ENCODE data around the gene SRPK3.

SRPK3 gene

GRCh38 chrX:153797415-153798015 lies 16.7 kb downstream of the SRPK3 start:
- ChIA-PET CTCF (no interaction called here), POLR2A (no interaction called here)
- WGBS (ENCODE audit: insufficient coverage): 91% methylated on average over 9 of the region's 15 CpGs
- DNase-seq: no peak
- peaks cover 0 to 23% (median 0%) of the 10 kb centered on the region in 5 experiments for H3K9me3 ChIP-seq (ENCODE audit: control extremely low read depth in 1 of 5, control insufficient read depth in 4 of 5, insufficient read depth in 2 of 5, low read depth in 1 of 5, low read length in 4 of 5)
- H3K36me3 ChIP-seq (ENCODE audit: control insufficient read depth in 4 of 4, insufficient read depth in 4 of 4, low read length in 3 of 4): peaks cover 0 to 26% (median 15%) of the 10 kb centered on the region in 4 experiments
- no peak overlapping the region for H3K27ac ChIP-seq (ENCODE audit: insufficient read depth in 1 of 2, low read depth in 1 of 2, low read length in 2 of 2, poor library complexity in 1 of 2, severe bottlenecking in 2 of 2)
- peaks cover 0 to 15% (median 0%) of the 10 kb centered on the region in 5 experiments for H3K27me3 ChIP-seq (replicated peaks in 2 of 5; ENCODE audit: control insufficient read depth in 4 of 5, insufficient read depth in 5 of 5, low read length in 4 of 5)
- H3K4me1 ChIP-seq (ENCODE audit: control extremely low read depth in 1 of 4, control insufficient read depth in 4 of 4, insufficient read depth in 4 of 4, low read length in 3 of 4): peaks cover 3 to 33% (median 24%) of the 10 kb centered on the region in 4 experiments
- no peak overlapping the region for H3K4me3 ChIP-seq (ENCODE audit: control insufficient read depth in 1 of 7, extremely low read depth in 1 of 7, insufficient read depth in 4 of 7, low read depth in 2 of 7, low read length in 6 of 7)

GRCh38 chrX:153799326-153799725 lies 18.5 kb downstream of the SRPK3 start:
- DNase-seq: no peak
- 100% methylated on average over 4 of the region's 5 CpGs for WGBS (ENCODE audit: insufficient coverage)
- Histone ChIP-seq H3K36me3 (ENCODE audit: control insufficient read depth in 4 of 4, insufficient read depth in 4 of 4, low read length in 3 of 4) (peaks cover 0 to 26% (median 15%) of the 10 kb centered on the region in 4 experiments), H3K4me3 (ENCODE audit: control insufficient read depth in 1 of 7, extremely low read depth in 1 of 7, insufficient read depth in 4 of 7, low read depth in 2 of 7, low read length in 6 of 7) (no peak overlapping the region), H3K27me3 (replicated peaks in 2 of 5; ENCODE audit: control insufficient read depth in 4 of 5, insufficient read depth in 5 of 5, low read length in 4 of 5) (peaks cover 0 to 12% (median 0%) of the 10 kb centered on the region in 5 experiments), H3K27ac (ENCODE audit: insufficient read depth in 1 of 2, low read depth in 1 of 2, low read length in 2 of 2, poor library complexity in 1 of 2, severe bottlenecking in 2 of 2) (no peak overlapping the region), H3K9me3 (ENCODE audit: control extremely low read depth in 1 of 5, control insufficient read depth in 4 of 5, insufficient read depth in 2 of 5, low read depth in 1 of 5, low read length in 4 of 5) (peaks cover 0 to 20% (median 0%) of the 10 kb centered on the region in 5 experiments), H3K4me1 (ENCODE audit: control extremely low read depth in 1 of 4, control insufficient read depth in 4 of 4, insufficient read depth in 4 of 4, low read length in 3 of 4) (peaks cover 0 to 28% (median 20%) of the 10 kb centered on the region in 4 experiments)
- CTCF ChIA-PET: interaction anchor here (1.0 kb wide), 1 partner anchor 17 kb away, joined by 3 read pairs; no protein-coding TSS in a partner anchor
- POLR2A ChIA-PET: no interaction called here

- POLR2A ChIA-PET: no interaction called here
- WGBS (ENCODE audit: insufficient coverage): 94% methylated on average over 10 of the region's 16 CpGs
These were observed 19.4 kb downstream of the SRPK3 start for GRCh38 chrX:153800177-153800722.

GRCh38 chrX:153800746-153801145 lies 19.9 kb downstream of the SRPK3 start:
- WGBS (ENCODE audit: insufficient coverage): 93% methylated on average over 7 of the region's 7 CpGs
- DNase-seq: no peak
- peaks cover 0 to 14% (median 0%) of the 10 kb centered on the region in 5 experiments for H3K27me3 ChIP-seq (replicated peaks in 2 of 5; ENCODE audit: control insufficient read depth in 4 of 5, insufficient read depth in 5 of 5, low read length in 4 of 5)
- H3K4me3 ChIP-seq (ENCODE audit: control insufficient read depth in 1 of 7, extremely low read depth in 1 of 7, insufficient read depth in 4 of 7, low read depth in 2 of 7, low read length in 6 of 7): no peak overlapping the region
- H3K9me3 ChIP-seq (ENCODE audit: control extremely low read depth in 1 of 5, control insufficient read depth in 4 of 5, insufficient read depth in 2 of 5, low read depth in 1 of 5, low read length in 4 of 5): peaks cover 0 to 14% (median 0%) of the 10 kb centered on the region in 5 experiments
- ChIA-PET POLR2A (no interaction called here), CTCF (interaction anchor here (0.6 kb wide), 1 partner anchor 9 kb away, joined by 3 read pairs; no protein-coding TSS in a partner anchor)
- peaks cover 0 to 15% (median 12%) of the 10 kb centered on the region in 4 experiments for H3K4me1 ChIP-seq (ENCODE audit: control extremely low read depth in 1 of 4, control insufficient read depth in 4 of 4, insufficient read depth in 4 of 4, low read length in 3 of 4)
- no peak overlapping the region for H3K27ac ChIP-seq (ENCODE audit: insufficient read depth in 1 of 2, low read depth in 1 of 2, low read length in 2 of 2, poor library complexity in 1 of 2, severe bottlenecking in 2 of 2)
- H3K36me3 ChIP-seq (ENCODE audit: control insufficient read depth in 4 of 4, insufficient read depth in 4 of 4, low read length in 3 of 4): peaks cover 0 to 26% (median 15%) of the 10 kb centered on the region in 4 experiments

More at GRCh38 chrX:153800177-153800722, 19.4 kb downstream of the SRPK3 start:
- CTCF ChIA-PET: interaction anchor here (0.6 kb wide), 1 partner anchor 9 kb away, joined by 3 read pairs; no protein-coding TSS in a partner anchor
- no peak overlapping the region for H3K4me3 ChIP-seq (ENCODE audit: control insufficient read depth in 1 of 7, extremely low read depth in 1 of 7, insufficient read depth in 4 of 7, low read depth in 2 of 7, low read length in 6 of 7)
- peaks cover 0 to 26% (median 15%) of the 10 kb centered on the region in 4 experiments for H3K36me3 ChIP-seq (ENCODE audit: control insufficient read depth in 4 of 4, insufficient read depth in 4 of 4, low read length in 3 of 4)
- DNase-seq: no peak
- no peak overlapping the region for H3K27ac ChIP-seq (ENCODE audit: insufficient read depth in 1 of 2, low read depth in 1 of 2, low read length in 2 of 2, poor library complexity in 1 of 2, severe bottlenecking in 2 of 2)
- H3K27me3 ChIP-seq (replicated peaks in 2 of 5; ENCODE audit: control insufficient read depth in 4 of 5, insufficient read depth in 5 of 5, low read length in 4 of 5): peaks cover 0 to 18% (median 0%) of the 10 kb centered on the region in 5 experiments
- peaks cover 0 to 14% (median 0%) of the 10 kb centered on the region in 5 experiments for H3K9me3 ChIP-seq (ENCODE audit: control extremely low read depth in 1 of 5, control insufficient read depth in 4 of 5, insufficient read depth in 2 of 5, low read depth in 1 of 5, low read length in 4 of 5)
- H3K4me1 ChIP-seq (ENCODE audit: control extremely low read depth in 1 of 4, control insufficient read depth in 4 of 4, insufficient read depth in 4 of 4, low read length in 3 of 4): peaks cover 0 to 20% (median 17%) of the 10 kb centered on the region in 4 experiments

- peaks cover 0 to 14% (median 0%) of the 10 kb centered on the region in 5 experiments for H3K9me3 ChIP-seq (ENCODE audit: control extremely low read depth in 1 of 5, control insufficient read depth in 4 of 5, insufficient read depth in 2 of 5, low read depth in 1 of 5, low read length in 4 of 5)
These were observed 20.8 kb downstream of the SRPK3 start for GRCh38 chrX:153801669-153802068.

GRCh38 chrX:153802513-153803045 lies 21.7 kb downstream of the SRPK3 start:
- Histone ChIP-seq H3K27me3 (replicated peaks in 2 of 5; ENCODE audit: control insufficient read depth in 4 of 5, insufficient read depth in 5 of 5, low read length in 4 of 5) (peaks cover 0 to 6% (median 0%) of the 10 kb centered on the region in 5 experiments), H3K9me3 (ENCODE audit: control extremely low read depth in 1 of 5, control insufficient read depth in 4 of 5, insufficient read depth in 2 of 5, low read depth in 1 of 5, low read length in 4 of 5) (peaks cover 0 to 7% (median 0%) of the 10 kb centered on the region in 5 experiments), H3K4me3 (ENCODE audit: control insufficient read depth in 1 of 7, extremely low read depth in 1 of 7, insufficient read depth in 4 of 7, low read depth in 2 of 7, low read length in 6 of 7) (no peak overlapping the region), H3K36me3 (ENCODE audit: control insufficient read depth in 4 of 4, insufficient read depth in 4 of 4, low read length in 3 of 4) (peaks cover 0 to 14% (median 7%) of the 10 kb centered on the region in 4 experiments), H3K4me1 (ENCODE audit: control extremely low read depth in 1 of 4, control insufficient read depth in 4 of 4, insufficient read depth in 4 of 4, low read length in 3 of 4) (peaks cover 0 to 12% (median 10%) of the 10 kb centered on the region in 4 experiments), H3K27ac (ENCODE audit: insufficient read depth in 1 of 2, low read depth in 1 of 2, low read length in 2 of 2, poor library complexity in 1 of 2, severe bottlenecking in 2 of 2) (no peak overlapping the region)
- CTCF ChIA-PET: interaction anchor here (1.0 kb wide), 1 partner anchor 8 kb away, joined by 3 read pairs; the partner anchor contains the start of genes IDH3G and SSR4
- 45% methylated on average over 14 of the region's 14 CpGs for WGBS (ENCODE audit: insufficient coverage)
- peak in 2 of 3 donors; percentile 41 to 53 for DNase-seq
- POLR2A ChIA-PET: no interaction called here

More at GRCh38 chrX:153801669-153802068, 20.8 kb downstream of the SRPK3 start:
- Histone ChIP-seq H3K4me3 (ENCODE audit: control insufficient read depth in 1 of 7, extremely low read depth in 1 of 7, insufficient read depth in 4 of 7, low read depth in 2 of 7, low read length in 6 of 7) (no peak overlapping the region), H3K36me3 (ENCODE audit: control insufficient read depth in 4 of 4, insufficient read depth in 4 of 4, low read length in 3 of 4) (peaks cover 0 to 20% (median 12%) of the 10 kb centered on the region in 4 experiments), H3K4me1 (ENCODE audit: control extremely low read depth in 1 of 4, control insufficient read depth in 4 of 4, insufficient read depth in 4 of 4, low read length in 3 of 4) (peaks cover 0 to 12% (median 10%) of the 10 kb centered on the region in 4 experiments), H3K27me3 (replicated peaks in 2 of 5; ENCODE audit: control insufficient read depth in 4 of 5, insufficient read depth in 5 of 5, low read length in 4 of 5) (peaks cover 0 to 6% (median 0%) of the 10 kb centered on the region in 5 experiments), H3K27ac (ENCODE audit: insufficient read depth in 1 of 2, low read depth in 1 of 2, low read length in 2 of 2, poor library complexity in 1 of 2, severe bottlenecking in 2 of 2) (no peak overlapping the region)
- CTCF ChIA-PET: no interaction called here
- WGBS (ENCODE audit: insufficient coverage): 91% methylated on average over 8 of the region's 8 CpGs
- POLR2A ChIA-PET: no interaction called here
- no peak for DNase-seq
